ENCODE data around the gene SLC12A9.

GRCh38 chr7:100881136-100881535 is 28.6 kb downstream of the SLC12A9 start:
- TF ChIP-seq KDM5A (IDR thresholded peaks at IDR 0.05; ENCODE audit: low read length) (no peak), TEAD4 (IDR thresholded peaks at IDR 0.05; ENCODE audit: low read depth, low read length) (no peak), RNF2 (IDR thresholded peaks at IDR 0.05; ENCODE audit: borderline replicate concordance, low read depth, low read length, missing control alignments, poor library complexity, severe bottlenecking) (no peak), POLR2A (IDR thresholded peaks at IDR 0.05; ENCODE audit: control extremely low read depth in 1 of 2, low read depth in 2 of 2, low read length in 2 of 2) (no peak), EGR1 (IDR thresholded peaks at IDR 0.05; ENCODE audit: borderline replicate concordance, low read depth, low read length) (no peak), HDAC6 (IDR thresholded peaks at IDR 0.05; ENCODE audit: low read depth, low read length) (no peak), SP1 (IDR thresholded peaks at IDR 0.05; ENCODE audit: low read depth, low read length) (no peak)
- TF ChIP-seq, protein P1, sequence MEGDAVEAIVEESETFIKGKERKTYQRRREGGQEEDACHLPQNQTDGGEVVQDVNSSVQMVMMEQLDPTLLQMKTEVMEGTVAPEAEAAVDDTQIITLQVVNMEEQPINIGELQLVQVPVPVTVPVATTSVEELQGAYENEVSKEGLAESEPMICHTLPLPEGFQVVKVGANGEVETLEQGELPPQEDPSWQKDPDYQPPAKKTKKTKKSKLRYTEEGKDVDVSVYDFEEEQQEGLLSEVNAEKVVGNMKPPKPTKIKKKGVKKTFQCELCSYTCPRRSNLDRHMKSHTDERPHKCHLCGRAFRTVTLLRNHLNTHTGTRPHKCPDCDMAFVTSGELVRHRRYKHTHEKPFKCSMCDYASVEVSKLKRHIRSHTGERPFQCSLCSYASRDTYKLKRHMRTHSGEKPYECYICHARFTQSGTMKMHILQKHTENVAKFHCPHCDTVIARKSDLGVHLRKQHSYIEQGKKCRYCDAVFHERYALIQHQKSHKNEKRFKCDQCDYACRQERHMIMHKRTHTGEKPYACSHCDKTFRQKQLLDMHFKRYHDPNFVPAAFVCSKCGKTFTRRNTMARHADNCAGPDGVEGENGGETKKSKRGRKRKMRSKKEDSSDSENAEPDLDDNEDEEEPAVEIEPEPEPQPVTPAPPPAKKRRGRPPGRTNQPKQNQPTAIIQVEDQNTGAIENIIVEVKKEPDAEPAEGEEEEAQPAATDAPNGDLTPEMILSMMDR (IDR thresholded peaks at IDR 0.05; ENCODE audit: control extremely low read depth in 1 of 3, insufficient read depth in 1 of 3, low read depth in 1 of 3, low read length in 3 of 3), result no peak
